ENCODE results near the gene ODF4. TPM values are rescaled to one million over a fixed set of nuclear protein-coding genes. Genes with fewer than 3 reads are reported as not detected.
"Not testable (repeated sequence)": the region's sequence is repeated elsewhere in the genome, so short reads cannot be mapped to it uniquely, and the experiment has no call there.

ODF4 gene
- total and polyA plus RNA-seq, 2 of the 4 experiments (the other 2 are of a cell fraction), result not detected

GRCh38 chr17:8372422-8372821, 32.8 kb downstream of the ODF4 start:
- BruUV-seq (replicated peaks), result no TSS peak
- dilution Hi-C loops (cut with HindIII; ENCODE audit: low sequenced_read_pairs, unreplicated experiment), result no loop called here
- peaks cover 8 to 14% of the 10 kb centered on the region in 2 experiments for H3K79me1 ChIP-seq (ENCODE audit: low read depth in 1 of 2, low read length in 2 of 2)
- no peak overlapping the region for H3K4ac ChIP-seq (ENCODE audit: low read depth, low read length)
- H3K9ac ChIP-seq (ENCODE audit: low read depth, low read length), result no peak overlapping the region
- CTCF ChIA-PET, result no interaction called here
- no peak overlapping the region for H4K5ac ChIP-seq (ENCODE audit: low read depth, low read length)
- peaks cover 8% of the 10 kb centered on the region; the same call in 1 of the 2 replicates for H4K20me1 ChIP-seq (ENCODE audit: insufficient read depth, low read length)
- no peak overlapping the region for H2BK120ac ChIP-seq (ENCODE audit: low read depth, low read length)
- H4K8ac ChIP-seq (ENCODE audit: low read depth in 2 of 2, low read length in 2 of 2), result no peak overlapping the region
- POLR2A ChIA-PET (ENCODE audit: unreplicated experiment), result no interaction called here
- H2AK9ac ChIP-seq (replicated peaks; ENCODE audit: low read depth, low read length, poor library complexity), result no peak overlapping the region
- H2AFZ ChIP-seq (replicated peaks; ENCODE audit: low read length, poor library complexity), result no peak overlapping the region
- no peak overlapping the region for H2BK5ac ChIP-seq (ENCODE audit: low read depth, low read length, poor library complexity, severe bottlenecking)
- H3K9me1 ChIP-seq (ENCODE audit: insufficient read depth, low read length), result peaks cover 9% of the 10 kb centered on the region; the same call in 1 of the 2 replicates
- H3K14ac ChIP-seq (replicated peaks; ENCODE audit: low read depth, low read length), result no peak overlapping the region
- 80% methylated on average over 1 of the region's 7 CpGs; no CpG with 5 or more reads in 1 of the 2 experiments for WGBS, 2 experiments (ENCODE audit: extremely low coverage in 2 of 2, insufficient read length in 1 of 2)
- no peaks in the 10 kb centered on the region for H3K9me3 ChIP-seq (ENCODE audit: control insufficient read depth, insufficient read depth, low read length)
- no peak overlapping the region for H3K4me2 ChIP-seq (ENCODE audit: low read depth, low read length)
- no peak for ATAC-seq (ENCODE audit: low read depth)
- no peak for TF ChIP-seq SMC3 (IDR thresholded peaks at IDR 0.05; ENCODE audit: low read depth, low read length)
- TF ChIP-seq CHD1 (IDR thresholded peaks at IDR 0.05; ENCODE audit: low read depth, low read length), result no peak
- peaks cover 6% of the 10 kb centered on the region for H3K4me1 ChIP-seq (ENCODE audit: control insufficient read depth, insufficient read depth, low read length)
- no peaks in the 10 kb centered on the region for H3K27me3 ChIP-seq (ENCODE audit: control insufficient read depth, insufficient read depth, low read length)
- no peak overlapping the region for H3K18ac ChIP-seq (ENCODE audit: low read depth, low read length)
- no peak overlapping the region for H3K56ac ChIP-seq (ENCODE audit: extremely low read depth, insufficient read depth, low read length)
- H3K4me3 ChIP-seq (ENCODE audit: insufficient read depth, low read depth, low read length), result no peak overlapping the region
- no peak overlapping the region for H2BK15ac ChIP-seq (ENCODE audit: low read depth, low read length)
- no peak overlapping the region for H2AK5ac ChIP-seq (ENCODE audit: low read depth, low read length)
- H2BK20ac ChIP-seq (ENCODE audit: low read depth, low read length), result no peak overlapping the region
- no peak overlapping the region for H3K27ac ChIP-seq (ENCODE audit: insufficient read depth, low read length)
- H3K36me3 ChIP-seq (ENCODE audit: control insufficient read depth, insufficient read depth, low read length), result peaks cover 16% of the 10 kb centered on the region
- DNase-seq, result no peak
- no peak overlapping the region for H4K91ac ChIP-seq (ENCODE audit: insufficient read depth, low read depth, low read length)
- intact Hi-C loops (cut with micrococcal nuclease), result no loop called here
- no peak overlapping the region for H3K23ac ChIP-seq (ENCODE audit: low read depth, low read length)
- in situ Hi-C loops (cut with MboI; ENCODE audit: low sequenced_read_pairs), result no loop called here

DNA sequence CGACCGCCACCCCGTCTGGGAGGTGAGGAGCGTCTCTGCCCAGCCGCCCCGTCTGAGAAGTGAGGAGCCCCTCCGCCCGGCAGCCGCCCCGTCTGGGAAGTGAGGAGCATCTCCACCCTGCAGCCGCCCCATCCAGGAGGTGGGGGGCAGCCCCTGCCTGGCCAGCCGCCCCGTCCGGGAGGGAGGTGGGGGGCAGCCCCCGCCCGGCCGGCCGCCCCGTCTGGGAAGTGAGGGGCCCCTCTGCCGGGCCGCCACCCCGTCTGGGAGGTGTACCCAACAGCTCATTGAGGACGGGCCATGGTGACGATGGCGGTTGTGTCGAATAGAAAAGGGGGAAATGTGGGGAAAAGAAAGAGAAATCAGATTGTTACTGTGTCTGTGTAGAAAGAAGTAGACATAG, 34.2 kb downstream of the ODF4 start:
- H4K91ac ChIP-seq (ENCODE audit: insufficient read depth, low read depth, low read length); in situ Hi-C loops (cut with MboI; ENCODE audit: low sequenced_read_pairs); H2AFZ ChIP-seq (replicated peaks; ENCODE audit: low read length, poor library complexity); H2AK5ac ChIP-seq (ENCODE audit: low read depth, low read length); H3K4me2 ChIP-seq (ENCODE audit: low read depth, low read length); POLR2A ChIA-PET (ENCODE audit: unreplicated experiment); H4K20me1 ChIP-seq (ENCODE audit: insufficient read depth, low read length); H3K9me1 ChIP-seq (ENCODE audit: insufficient read depth, low read length); DNase-seq; CTCF ChIA-PET; H3K18ac ChIP-seq (ENCODE audit: low read depth, low read length); H3K4me1 ChIP-seq (ENCODE audit: control insufficient read depth, insufficient read depth, low read length); H3K23ac ChIP-seq (ENCODE audit: low read depth, low read length); H2AK9ac ChIP-seq (replicated peaks; ENCODE audit: low read depth, low read length, poor library complexity); H2BK20ac ChIP-seq (ENCODE audit: low read depth, low read length); H3K14ac ChIP-seq (replicated peaks; ENCODE audit: low read depth, low read length); H3K27me3 ChIP-seq (ENCODE audit: control insufficient read depth, insufficient read depth, low read length); H2BK15ac ChIP-seq (ENCODE audit: low read depth, low read length); dilution Hi-C loops (cut with HindIII; ENCODE audit: low sequenced_read_pairs, unreplicated experiment); H3K4me3 ChIP-seq (ENCODE audit: insufficient read depth, low read depth, low read length); H4K8ac ChIP-seq (ENCODE audit: low read depth in 2 of 2, low read length in 2 of 2); H3K9me3 ChIP-seq (ENCODE audit: control insufficient read depth, insufficient read depth, low read length); H3K9ac ChIP-seq (ENCODE audit: low read depth, low read length); H3K56ac ChIP-seq (ENCODE audit: extremely low read depth, insufficient read depth, low read length); ATAC-seq (ENCODE audit: low read depth); H4K5ac ChIP-seq (ENCODE audit: low read depth, low read length); H2BK120ac ChIP-seq (ENCODE audit: low read depth, low read length); H3K27ac ChIP-seq (ENCODE audit: insufficient read depth, low read length); intact Hi-C loops (cut with micrococcal nuclease); BruUV-seq (replicated peaks); H2BK5ac ChIP-seq (ENCODE audit: low read depth, low read length, poor library complexity, severe bottlenecking); H3K4ac ChIP-seq (ENCODE audit: low read depth, low read length): not testable (repeated sequence)
- Histone ChIP-seq H3K36me3 (ENCODE audit: control insufficient read depth, insufficient read depth, low read length) (peaks cover 18% of the 10 kb centered on the region), H3K79me1 (ENCODE audit: low read depth in 1 of 2, low read length in 2 of 2) (peaks cover 8 to 14% of the 10 kb centered on the region in 2 experiments)
- 96% methylated on average over 4 of the region's 26 CpGs; no CpG with 5 or more reads in 1 of the 2 experiments for whole genome bisulfite sequencing, 2 experiments (ENCODE audit: extremely low coverage in 2 of 2, insufficient read length in 1 of 2)
